GM19328 (cell line): Measurements from ENCODE around the gene SASH3.
"Not testable (repeated sequence)": the region's sequence is repeated elsewhere in the genome, so short reads cannot be mapped to it uniquely, and the experiment has no call there.

Experiments used
- ATAC-seq: cut with Tn5 transposase; IDR thresholded peaks from one replicate; pipeline ENCODE4 v1.9.1; 2021; ENCODE audit warnings: mild to moderate bottlenecking, moderate library complexity; ENCODE audit not compliant: unreplicated experiment

SASH3 gene

DNA sequence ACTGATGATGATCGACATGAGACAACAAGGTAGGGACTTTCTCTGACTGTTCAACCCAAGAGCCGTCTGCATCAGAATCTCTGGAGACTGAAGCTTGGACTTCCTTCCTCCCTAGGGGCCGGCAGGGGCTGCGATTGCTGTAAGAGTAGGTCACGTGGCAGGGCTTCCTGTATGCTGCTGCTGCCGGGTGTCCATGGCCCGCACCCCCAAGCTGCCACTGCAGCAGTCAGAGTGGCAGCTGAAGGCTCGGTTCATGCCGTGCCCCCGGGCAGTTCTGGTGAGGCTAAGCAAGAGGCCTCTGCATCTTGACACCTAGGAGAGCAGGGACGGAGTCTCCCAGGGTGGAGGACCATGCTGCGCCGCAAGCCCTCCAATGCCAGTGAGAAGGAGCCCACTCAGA, at the start of gene SASH3:
Gene SASH3, plus strand, starts transcription at position 203 of the 400 bp plus-strand sequence. Its CDS starts 149 bp downstream, at position 352.
- no peak for ATAC-seq

DNA sequence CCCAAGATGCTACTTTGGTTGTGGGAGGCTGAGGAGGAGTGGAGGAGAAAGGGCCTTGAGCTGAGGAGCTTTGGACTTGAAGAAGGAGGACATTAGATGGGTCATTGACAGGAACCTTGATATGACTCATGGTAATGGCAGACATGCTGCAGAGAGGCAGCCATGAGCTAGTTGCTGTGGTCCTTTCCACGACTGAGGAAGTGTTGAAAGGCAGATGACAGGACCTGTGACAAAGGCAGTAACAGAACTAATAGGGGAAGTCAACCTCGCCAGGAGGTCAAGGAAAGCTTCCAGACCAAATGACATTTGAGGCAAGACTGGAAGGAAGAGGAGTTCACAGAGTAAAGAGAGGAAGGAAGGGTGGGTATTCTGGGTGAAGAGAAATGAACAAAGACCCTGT, 48.5 kb upstream of the SASH3 start:
- ATAC-seq = no peak

- no peak for ATAC-seq
Measured at GRCh38 chrX:129732857-129733256, 46.9 kb upstream of the SASH3 start.

DNA sequence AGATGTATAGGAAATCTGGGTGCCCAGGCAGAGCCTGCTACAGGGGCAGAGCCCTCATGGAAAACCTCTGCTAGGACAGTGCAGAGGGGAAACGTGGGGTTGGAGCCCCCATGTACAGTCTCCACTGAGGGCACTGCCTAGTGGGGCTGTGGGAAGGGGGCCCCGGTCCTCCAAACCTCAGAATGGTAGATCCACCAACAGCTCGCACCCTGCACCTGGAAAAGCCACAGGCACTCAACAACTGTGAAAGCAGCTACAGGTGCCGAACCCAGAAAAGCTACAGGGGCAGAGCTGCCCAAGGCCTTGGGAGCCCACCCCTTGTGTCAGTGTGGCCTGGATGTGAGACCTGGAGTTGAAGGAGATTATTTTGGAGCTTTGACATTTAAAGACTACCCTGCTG, 46.4 kb upstream of the SASH3 start:
- ATAC-seq = no peak

DNA sequence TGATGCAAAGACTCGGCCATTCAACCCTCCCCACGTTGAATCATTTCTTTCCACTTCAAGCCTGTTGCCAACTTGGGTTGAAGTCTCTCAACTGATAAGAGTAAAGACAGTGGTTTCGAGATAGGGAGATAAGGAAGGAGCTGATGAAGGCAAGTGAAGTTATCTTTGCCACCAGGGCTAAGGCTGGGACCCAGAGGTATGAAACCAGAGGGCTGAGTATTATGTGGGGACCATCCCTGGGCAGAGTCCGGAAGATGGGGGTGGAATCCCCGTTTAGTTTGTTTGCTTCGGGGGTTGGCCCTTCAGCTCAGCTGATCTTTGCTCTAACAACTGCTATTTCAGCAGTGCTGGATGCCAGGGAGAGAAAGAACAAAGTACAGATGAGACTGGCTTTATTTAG, 43.3 kb upstream of the SASH3 start:
- ATAC-seq = no peak

- ATAC-seq = no peak
Measured at GRCh38 chrX:129737916-129738315, 41.8 kb upstream of the SASH3 start.

- ATAC-seq = no peak
Measured at GRCh38 chrX:129738466-129739308, 41.1 kb upstream of the SASH3 start, which contains the start of gene XPNPEP2. Gene XPNPEP2 (plus strand): TSS chrX:129738979. CDS start chrX:129739214, 235 bp downstream.

DNA sequence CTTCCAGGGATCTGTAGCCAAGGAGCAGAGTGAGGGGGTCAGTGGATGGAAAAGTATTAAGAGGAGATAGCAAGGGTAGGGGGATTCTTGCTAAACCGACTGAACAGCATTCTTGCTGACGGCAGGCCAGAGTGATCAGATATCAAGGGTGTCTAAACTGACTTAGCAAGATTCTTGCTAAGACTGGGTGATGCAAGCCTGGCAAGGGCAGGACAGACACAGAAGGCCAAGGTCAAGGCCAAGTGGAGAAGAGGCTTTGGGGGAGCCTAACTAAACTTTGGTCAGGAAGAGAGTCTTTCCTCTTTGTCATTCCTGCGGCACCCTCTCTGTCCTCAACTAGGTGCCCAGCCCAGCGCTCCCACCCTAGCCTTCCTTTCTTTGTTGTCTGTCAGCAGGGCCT, 40.2 kb upstream of the SASH3 start:
- ATAC-seq = no peak

DNA sequence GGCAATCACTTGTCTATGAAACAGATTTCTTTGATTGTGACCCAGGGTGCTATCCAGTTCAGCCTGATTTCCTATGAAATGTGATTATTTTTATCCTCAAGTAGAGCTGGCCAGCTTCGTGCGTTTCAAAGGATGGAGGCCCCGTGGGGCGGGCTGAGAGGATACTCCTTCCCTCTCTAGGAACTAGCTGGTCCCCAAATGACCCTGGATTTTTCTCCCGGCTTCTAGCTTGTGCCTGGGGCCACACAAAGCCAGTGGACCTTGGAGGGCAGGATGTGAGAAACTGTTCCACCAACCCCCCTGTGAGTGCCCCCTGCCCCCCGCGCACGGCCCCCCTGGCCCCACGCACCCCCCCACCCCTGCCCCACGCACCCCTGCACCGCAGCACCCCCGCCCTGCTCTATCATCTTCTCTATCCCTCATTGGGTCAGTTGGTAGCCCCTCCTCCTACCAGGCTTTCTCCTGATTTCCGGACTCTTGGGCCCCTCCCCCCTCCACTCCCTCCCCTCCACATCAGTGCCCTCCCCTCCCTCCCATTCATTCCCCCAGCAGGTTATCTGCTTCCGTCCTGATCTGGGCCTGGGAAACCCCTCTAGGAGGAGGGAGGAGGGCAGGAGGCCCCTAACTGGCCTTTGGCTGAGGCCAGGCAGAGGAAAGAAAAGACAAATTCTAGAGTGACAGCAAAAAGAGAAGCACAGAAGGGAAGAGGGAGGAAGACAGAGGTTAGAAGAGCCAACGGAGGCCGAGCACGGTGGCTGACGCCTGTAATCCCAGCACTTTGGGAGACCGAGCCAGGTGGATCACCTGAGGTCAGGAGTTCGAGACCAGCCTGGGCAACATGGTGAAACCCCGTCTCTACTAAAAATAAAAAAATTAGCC, 37.6 kb upstream of the SASH3 start:
- ATAC-seq = no peak

GRCh38 chrX:129742759-129743152, 37.0 kb upstream of the SASH3 start:
- not testable (repeated sequence) for ATAC-seq

DNA sequence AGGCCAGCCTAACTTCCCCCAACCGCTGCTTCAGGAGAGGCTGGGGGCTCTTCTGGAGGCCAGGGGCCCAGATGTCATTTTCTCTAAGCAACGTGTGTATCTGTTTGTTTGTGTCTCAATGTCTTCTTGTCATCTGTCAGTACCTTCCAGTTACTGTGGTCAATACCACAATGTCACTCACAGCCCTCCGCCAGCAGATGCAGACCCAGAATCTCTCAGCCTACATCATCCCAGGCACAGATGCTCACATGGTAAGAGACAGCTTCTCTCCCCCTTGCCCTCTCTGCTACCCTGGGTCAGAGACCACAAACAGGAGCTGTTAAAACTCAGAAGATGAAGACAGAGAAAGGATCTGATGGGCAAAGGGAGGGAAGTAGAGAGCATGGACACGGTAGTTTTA, 35.9 kb upstream of the SASH3 start:
- no peak for ATAC-seq

DNA sequence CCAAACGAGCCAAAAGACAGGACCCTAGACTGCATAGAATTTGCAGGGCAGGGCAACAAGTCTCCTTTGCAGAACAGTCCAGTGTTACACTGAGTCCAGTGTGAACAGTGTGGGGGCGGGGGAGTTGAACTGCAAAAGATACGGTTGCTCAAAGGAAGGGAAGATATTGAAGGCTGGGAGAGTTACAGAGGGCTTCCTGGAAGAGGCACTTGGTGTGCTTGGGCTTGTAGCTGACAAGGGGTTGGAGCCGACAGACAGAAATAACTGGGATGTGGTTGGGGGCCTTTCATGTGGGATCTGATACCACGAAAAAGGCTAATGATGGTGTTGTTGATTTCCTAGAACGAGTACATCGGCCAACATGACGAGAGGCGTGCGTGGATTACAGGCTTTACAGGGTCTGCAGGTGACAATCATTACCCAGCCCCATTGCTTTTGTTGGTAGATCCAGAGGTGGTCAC, 34.9 kb upstream of the SASH3 start:
- ATAC-seq = no peak

GRCh38 chrX:129746557-129747470, 32.9 kb upstream of the SASH3 start:
- ATAC-seq = no peak

- ATAC-seq = no peak
Measured at GRCh38 chrX:129747533-129747932, 32.2 kb upstream of the SASH3 start.

DNA sequence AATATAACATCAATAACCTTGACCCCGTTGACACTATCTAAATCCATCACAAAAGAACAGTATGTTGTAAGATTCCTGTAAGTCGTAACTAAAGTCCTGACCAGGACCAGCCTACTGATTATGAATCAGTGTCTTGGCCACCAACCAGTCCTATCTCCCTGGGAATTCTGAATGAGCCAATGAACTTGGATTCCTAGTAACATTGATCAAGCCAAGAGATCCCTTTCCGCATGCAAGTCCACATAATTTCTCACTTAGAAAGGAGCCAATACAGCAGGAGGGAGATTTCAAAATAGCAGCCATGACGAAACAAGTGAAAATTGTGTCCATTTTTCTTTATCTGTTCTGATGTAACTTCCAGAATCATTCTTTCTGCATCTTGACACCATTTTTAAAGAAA, 31.4 kb upstream of the SASH3 start:
- no peak for ATAC-seq

DNA sequence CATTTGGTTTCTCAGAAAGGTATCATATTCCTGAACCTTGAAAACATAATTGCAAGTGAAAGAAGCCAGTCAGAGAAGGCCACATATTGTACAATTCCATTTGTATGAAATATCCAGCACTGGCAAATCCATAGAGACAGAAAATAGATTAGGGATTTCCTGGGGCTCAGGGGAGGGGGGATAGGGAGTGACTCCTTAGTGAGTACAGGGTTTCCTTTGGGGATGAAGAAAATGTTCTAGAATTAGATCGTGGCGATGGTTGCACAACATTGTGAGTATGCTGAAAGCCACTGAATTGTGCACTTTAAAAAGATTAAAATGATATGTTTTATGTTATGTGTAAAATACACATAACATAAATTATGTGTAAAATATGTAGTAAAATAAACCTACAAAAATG, 30.7 kb upstream of the SASH3 start:
- ATAC-seq = no peak

DNA sequence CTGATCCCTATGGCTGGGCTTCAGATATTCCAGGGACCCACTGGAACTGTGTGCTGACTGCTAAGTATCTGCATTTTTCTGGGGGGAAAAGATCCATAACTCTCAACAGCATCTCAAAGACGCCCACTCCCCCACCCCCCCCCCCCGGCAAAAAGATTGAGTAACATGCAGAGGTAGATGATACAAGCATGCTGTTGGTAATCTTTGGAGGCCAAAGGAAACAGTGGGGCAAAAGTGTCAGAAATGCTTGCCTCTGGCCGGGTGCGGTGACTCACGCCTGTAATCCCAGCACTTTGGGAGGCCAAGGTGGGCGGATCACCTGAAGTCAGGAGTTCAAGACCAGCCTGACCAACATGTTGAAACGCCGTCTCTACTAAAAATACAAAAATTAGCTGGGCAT, 28.8 kb upstream of the SASH3 start:
- no peak for ATAC-seq

DNA sequence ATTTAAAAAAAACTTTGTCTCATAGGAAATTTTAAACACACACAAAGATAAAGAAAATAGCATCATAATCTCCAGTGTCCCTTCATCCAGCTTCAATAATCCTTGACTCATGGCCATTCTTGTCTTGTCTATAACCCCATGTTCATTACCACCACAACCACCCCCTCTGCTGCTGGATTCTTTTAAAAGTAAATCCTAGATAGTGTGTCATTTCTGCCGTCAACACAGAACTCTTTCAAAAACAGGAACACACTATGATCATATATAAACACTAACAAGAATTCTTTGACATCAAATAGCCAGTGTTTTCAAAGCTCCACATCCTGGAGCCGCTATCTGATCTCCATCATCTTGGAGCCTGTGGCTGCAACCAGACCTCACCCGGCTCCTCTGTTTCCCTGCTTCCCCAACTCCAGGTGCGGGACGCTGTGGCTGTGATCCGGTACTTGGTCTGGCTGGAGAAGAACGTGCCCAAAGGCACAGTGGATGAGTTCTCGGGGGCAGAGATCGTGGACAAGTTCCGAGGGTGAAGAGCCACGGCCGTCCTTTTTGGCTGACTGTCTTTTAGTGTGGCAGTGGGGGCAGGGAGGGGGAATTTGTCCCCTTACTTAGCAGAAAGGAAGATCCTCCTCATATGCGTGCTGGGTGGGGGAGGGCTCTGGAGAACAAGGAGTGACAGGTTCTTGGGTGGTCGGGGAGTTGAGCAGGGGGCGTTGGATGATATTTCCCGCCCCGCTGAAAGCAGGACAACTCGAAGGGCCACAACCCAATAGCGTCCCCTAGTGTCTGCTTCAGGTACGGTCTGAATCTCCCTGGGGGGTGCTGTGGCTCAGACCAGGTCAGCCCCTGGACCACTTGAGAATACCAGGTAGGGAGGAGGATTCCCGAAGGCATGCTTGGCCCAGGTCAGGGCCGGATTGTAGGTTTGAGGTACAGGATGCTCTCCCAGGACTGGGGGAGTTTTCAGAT, 25.4 kb upstream of the SASH3 start:
- ATAC-seq = no peak

GRCh38 chrX:129755779-129756650, 23.7 kb upstream of the SASH3 start:
- no peak for ATAC-seq
